ENCODE results near the gene CDKN1C.

CDKN1C gene

GRCh38 chr11:2865922-2866577 lies 19.5 kb downstream of the CDKN1C start:
- no CpG with 5 or more reads among the region's 11 CpGs for WGBS (ENCODE audit: insufficient coverage, insufficient read length)
- Histone ChIP-seq H3K9me3 (ENCODE audit: control insufficient read depth, insufficient read depth, low read length) (no peaks in the 10 kb centered on the region), H3K27me3 (ENCODE audit: control insufficient read depth, insufficient read depth, low read length) (peaks cover 37% of the 10 kb centered on the region), H3K36me3 (ENCODE audit: control insufficient read depth, insufficient read depth, low read length) (no peaks in the 10 kb centered on the region), H3K27ac (ENCODE audit: low read length) (no peak overlapping the region), H3K4me3 (ENCODE audit: low read length) (no peak overlapping the region), H3K4me1 (ENCODE audit: control insufficient read depth, insufficient read depth, low read length) (peaks cover 10% of the 10 kb centered on the region)
- DNase-seq (ENCODE audit: low read depth, low spot score), result no peak

GRCh38 chr11:2864901-2865300 lies 20.7 kb downstream of the CDKN1C start:
- no peaks in the 10 kb centered on the region for H3K36me3 ChIP-seq (ENCODE audit: control insufficient read depth, insufficient read depth, low read length)
- WGBS (ENCODE audit: insufficient coverage, insufficient read length), result no CpG with 5 or more reads among the region's 10 CpGs
- no peak for DNase-seq (ENCODE audit: low read depth, low spot score)
- H3K27ac ChIP-seq (ENCODE audit: low read length), result no peak overlapping the region
- peaks cover 7% of the 10 kb centered on the region for H3K4me1 ChIP-seq (ENCODE audit: control insufficient read depth, insufficient read depth, low read length)
- H3K9me3 ChIP-seq (ENCODE audit: control insufficient read depth, insufficient read depth, low read length), result no peaks in the 10 kb centered on the region
- no peak overlapping the region for H3K4me3 ChIP-seq (ENCODE audit: low read length)
- H3K27me3 ChIP-seq (ENCODE audit: control insufficient read depth, insufficient read depth, low read length), result peaks cover 31% of the 10 kb centered on the region

- Histone ChIP-seq H3K4me1 (ENCODE audit: control insufficient read depth, insufficient read depth, low read length) (peaks cover 3% of the 10 kb centered on the region; the same call in 1 of the 2 replicates), H3K27me3 (ENCODE audit: control insufficient read depth, insufficient read depth, low read length) (peaks cover 18% of the 10 kb centered on the region), H3K27ac (ENCODE audit: low read length) (no peak overlapping the region), H3K9me3 (ENCODE audit: control insufficient read depth, insufficient read depth, low read length) (no peaks in the 10 kb centered on the region), H3K36me3 (ENCODE audit: control insufficient read depth, insufficient read depth, low read length) (no peaks in the 10 kb centered on the region), H3K4me3 (ENCODE audit: low read length) (no peak overlapping the region)
- WGBS (ENCODE audit: insufficient coverage, insufficient read length), result no CpG with 5 or more reads among the region's 13 CpGs
- no peak for DNase-seq (ENCODE audit: low read depth, low spot score)
Measured at GRCh38 chr11:2863276-2863618, 22.3 kb downstream of the CDKN1C start.

- H3K4me3 ChIP-seq (ENCODE audit: low read length), result no peak overlapping the region; the same call in 1 of the 2 replicates
- H3K4me1 ChIP-seq (ENCODE audit: control insufficient read depth, insufficient read depth, low read length), result peaks cover 3% of the 10 kb centered on the region; the same call in 1 of the 2 replicates
- no peaks in the 10 kb centered on the region for H3K9me3 ChIP-seq (ENCODE audit: control insufficient read depth, insufficient read depth, low read length)
- WGBS (ENCODE audit: insufficient coverage, insufficient read length), result no CpG with 5 or more reads among the region's 96 CpGs
- no peaks in the 10 kb centered on the region for H3K36me3 ChIP-seq (ENCODE audit: control insufficient read depth, insufficient read depth, low read length)
- H3K27ac ChIP-seq (ENCODE audit: low read length), result no peak overlapping the region
- DNase-seq (ENCODE audit: low read depth, low spot score), result no peak
- H3K27me3 ChIP-seq (ENCODE audit: control insufficient read depth, insufficient read depth, low read length), result peaks cover 15% of the 10 kb centered on the region; the same call in 1 of the 2 replicates
Measured at GRCh38 chr11:2862395-2863275, 22.9 kb downstream of the CDKN1C start.

- DNase-seq (ENCODE audit: low read depth, low spot score), result no peak
- H3K4me3 ChIP-seq (ENCODE audit: low read length), result no peak overlapping the region
- H3K9me3 ChIP-seq (ENCODE audit: control insufficient read depth, insufficient read depth, low read length), result no peaks in the 10 kb centered on the region
- H3K4me1 ChIP-seq (ENCODE audit: control insufficient read depth, insufficient read depth, low read length), result peaks cover 3% of the 10 kb centered on the region; the same call in 1 of the 2 replicates
- H3K27me3 ChIP-seq (ENCODE audit: control insufficient read depth, insufficient read depth, low read length), result peaks cover 12% of the 10 kb centered on the region; the same call in 1 of the 2 replicates
- H3K27ac ChIP-seq (ENCODE audit: low read length), result no peak overlapping the region
- H3K36me3 ChIP-seq (ENCODE audit: control insufficient read depth, insufficient read depth, low read length), result no peaks in the 10 kb centered on the region
- no CpG with 5 or more reads among the region's 7 CpGs for whole genome bisulfite sequencing (ENCODE audit: insufficient coverage, insufficient read length)
Measured at GRCh38 chr11:2860636-2861035, 24.9 kb downstream of the CDKN1C start.

- no CpG with 5 or more reads among the region's 10 CpGs for WGBS (ENCODE audit: insufficient coverage, insufficient read length)
- Histone ChIP-seq H3K27me3 (ENCODE audit: control insufficient read depth, insufficient read depth, low read length) (peaks cover 11% of the 10 kb centered on the region; the same call in 1 of the 2 replicates), H3K36me3 (ENCODE audit: control insufficient read depth, insufficient read depth, low read length) (no peaks in the 10 kb centered on the region), H3K4me3 (ENCODE audit: low read length) (no peak overlapping the region), H3K9me3 (ENCODE audit: control insufficient read depth, insufficient read depth, low read length) (no peaks in the 10 kb centered on the region), H3K27ac (ENCODE audit: low read length) (no peak overlapping the region), H3K4me1 (ENCODE audit: control insufficient read depth, insufficient read depth, low read length) (peaks cover 3% of the 10 kb centered on the region; the same call in 1 of the 2 replicates)
- DNase-seq (ENCODE audit: low read depth, low spot score), result no peak
Measured at GRCh38 chr11:2859699-2860037, 25.9 kb downstream of the CDKN1C start.

GRCh38 chr11:2858995-2859698 lies 26.4 kb downstream of the CDKN1C start:
- no CpG with 5 or more reads among the region's 16 CpGs for WGBS (ENCODE audit: insufficient coverage, insufficient read length)
- H3K4me1 ChIP-seq (ENCODE audit: control insufficient read depth, insufficient read depth, low read length), result peaks cover 3% of the 10 kb centered on the region; the same call in 1 of the 2 replicates
- no peak overlapping the region for H3K4me3 ChIP-seq (ENCODE audit: low read length)
- peaks cover 7% of the 10 kb centered on the region; the same call in 1 of the 2 replicates for H3K27me3 ChIP-seq (ENCODE audit: control insufficient read depth, insufficient read depth, low read length)
- no peak for DNase-seq (ENCODE audit: low read depth, low spot score)
- no peaks in the 10 kb centered on the region for H3K36me3 ChIP-seq (ENCODE audit: control insufficient read depth, insufficient read depth, low read length)
- no peaks in the 10 kb centered on the region for H3K9me3 ChIP-seq (ENCODE audit: control insufficient read depth, insufficient read depth, low read length)
- H3K27ac ChIP-seq (ENCODE audit: low read length), result no peak overlapping the region

GRCh38 chr11:2857918-2858317 lies 27.7 kb downstream of the CDKN1C start:
- H3K9me3 ChIP-seq (ENCODE audit: control insufficient read depth, insufficient read depth, low read length), result no peaks in the 10 kb centered on the region
- H3K4me1 ChIP-seq (ENCODE audit: control insufficient read depth, insufficient read depth, low read length), result no peaks in the 10 kb centered on the region
- H3K36me3 ChIP-seq (ENCODE audit: control insufficient read depth, insufficient read depth, low read length), result no peaks in the 10 kb centered on the region
- no peak overlapping the region for H3K27ac ChIP-seq (ENCODE audit: low read length)
- no CpG with 5 or more reads among the region's 18 CpGs for WGBS (ENCODE audit: insufficient coverage, insufficient read length)
- peaks cover 7% of the 10 kb centered on the region; the same call in 1 of the 2 replicates for H3K27me3 ChIP-seq (ENCODE audit: control insufficient read depth, insufficient read depth, low read length)
- DNase-seq (ENCODE audit: low read depth, low spot score), result no peak
- no peak overlapping the region for H3K4me3 ChIP-seq (ENCODE audit: low read length)

- no peak overlapping the region for H3K27ac ChIP-seq (ENCODE audit: low read length)
- no peak overlapping the region for H3K4me3 ChIP-seq (ENCODE audit: low read length)
- H3K4me1 ChIP-seq (ENCODE audit: control insufficient read depth, insufficient read depth, low read length), result no peaks in the 10 kb centered on the region; the same call in 1 of the 2 replicates
- H3K36me3 ChIP-seq (ENCODE audit: control insufficient read depth, insufficient read depth, low read length), result no peaks in the 10 kb centered on the region
- H3K27me3 ChIP-seq (ENCODE audit: control insufficient read depth, insufficient read depth, low read length), result peaks cover 7% of the 10 kb centered on the region; the same call in 1 of the 2 replicates
- DNase-seq (ENCODE audit: low read depth, low spot score), result no peak
- WGBS (ENCODE audit: insufficient coverage, insufficient read length), result no CpG with 5 or more reads among the region's 11 CpGs
- H3K9me3 ChIP-seq (ENCODE audit: control insufficient read depth, insufficient read depth, low read length), result no peaks in the 10 kb centered on the region
Measured at GRCh38 chr11:2857276-2857675, 28.3 kb downstream of the CDKN1C start.

- peaks cover 1% of the 10 kb centered on the region; the same call in 1 of the 2 replicates for H3K4me1 ChIP-seq (ENCODE audit: control insufficient read depth, insufficient read depth, low read length)
- no peak overlapping the region for H3K4me3 ChIP-seq (ENCODE audit: low read length)
- H3K36me3 ChIP-seq (ENCODE audit: control insufficient read depth, insufficient read depth, low read length), result no peaks in the 10 kb centered on the region
- no peak overlapping the region for H3K27ac ChIP-seq (ENCODE audit: low read length)
- H3K27me3 ChIP-seq (ENCODE audit: control insufficient read depth, insufficient read depth, low read length), result no peaks in the 10 kb centered on the region; the same call in 1 of the 2 replicates
- no CpG with 5 or more reads among the region's 8 CpGs for WGBS (ENCODE audit: insufficient coverage, insufficient read length)
- H3K9me3 ChIP-seq (ENCODE audit: control insufficient read depth, insufficient read depth, low read length), result no peaks in the 10 kb centered on the region
- DNase-seq (ENCODE audit: low read depth, low spot score), result no peak
Measured at GRCh38 chr11:2855162-2855561, 30.4 kb downstream of the CDKN1C start.

Data from iPS DF 6.9 (cell line).